GM06990 (cell line): Measurements from ENCODE around the gene PPP1R15B.

Experiments used
- DNase-seq: peaks from one replicate; pipeline ENCODE4 v3.0.0-alpha.2; 2011; ENCODE audit not compliant: insufficient read length; ENCODE audit errors: extremely low read depth
- H3K27me3 ChIP-seq: replicated peaks from 2 replicates; pipeline ENCODE4 v1.6.0; 2011; ENCODE audit warnings: low read length; ENCODE audit not compliant: control insufficient read depth, insufficient read depth
- H3K36me3 ChIP-seq: 2 replicates; pipeline ENCODE4 v1.5.1; 2011; ENCODE audit warnings: low read length; ENCODE audit not compliant: control insufficient read depth, insufficient read depth
- H3K4me3 ChIP-seq: replicated peaks from 2 replicates; pipeline ENCODE4 v1.5.1; 2011; ENCODE audit warnings: low read depth, mild to moderate bottlenecking, control low read depth, low read length
- TF ChIP-seq, protein P1 (sequence below): IDR thresholded peaks from 2 replicates; pipeline ENCODE4 v1.5.1; 2011; ENCODE audit warnings: low read length, control low read depth, mild to moderate bottlenecking, inconsistent platforms; ENCODE audit not compliant: insufficient read depth, poor library complexity, severe bottlenecking

PPP1R15B gene

DNA sequence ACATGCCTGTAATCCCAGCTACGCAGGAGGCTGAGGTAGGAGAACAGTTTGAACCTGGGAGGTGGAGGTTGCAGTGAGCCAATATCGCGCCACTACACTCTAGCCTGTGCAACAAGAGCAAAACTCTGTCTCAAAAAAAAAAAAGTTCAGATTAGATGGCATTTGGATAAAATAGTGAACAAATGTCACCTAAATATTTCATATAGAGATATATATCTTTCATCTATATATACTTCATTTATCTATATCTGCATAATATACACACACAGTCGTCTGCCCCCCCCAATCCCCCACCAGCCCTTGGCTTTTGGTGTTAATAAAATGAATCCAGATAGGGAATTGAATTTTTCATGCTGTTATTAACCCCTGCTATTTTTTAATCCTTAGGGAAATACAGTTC, 5.0 kb downstream of the PPP1R15B start:
- TF ChIP-seq, protein P1, sequence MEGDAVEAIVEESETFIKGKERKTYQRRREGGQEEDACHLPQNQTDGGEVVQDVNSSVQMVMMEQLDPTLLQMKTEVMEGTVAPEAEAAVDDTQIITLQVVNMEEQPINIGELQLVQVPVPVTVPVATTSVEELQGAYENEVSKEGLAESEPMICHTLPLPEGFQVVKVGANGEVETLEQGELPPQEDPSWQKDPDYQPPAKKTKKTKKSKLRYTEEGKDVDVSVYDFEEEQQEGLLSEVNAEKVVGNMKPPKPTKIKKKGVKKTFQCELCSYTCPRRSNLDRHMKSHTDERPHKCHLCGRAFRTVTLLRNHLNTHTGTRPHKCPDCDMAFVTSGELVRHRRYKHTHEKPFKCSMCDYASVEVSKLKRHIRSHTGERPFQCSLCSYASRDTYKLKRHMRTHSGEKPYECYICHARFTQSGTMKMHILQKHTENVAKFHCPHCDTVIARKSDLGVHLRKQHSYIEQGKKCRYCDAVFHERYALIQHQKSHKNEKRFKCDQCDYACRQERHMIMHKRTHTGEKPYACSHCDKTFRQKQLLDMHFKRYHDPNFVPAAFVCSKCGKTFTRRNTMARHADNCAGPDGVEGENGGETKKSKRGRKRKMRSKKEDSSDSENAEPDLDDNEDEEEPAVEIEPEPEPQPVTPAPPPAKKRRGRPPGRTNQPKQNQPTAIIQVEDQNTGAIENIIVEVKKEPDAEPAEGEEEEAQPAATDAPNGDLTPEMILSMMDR = no peak
- no peaks in the 10 kb centered on the region for H3K27me3 ChIP-seq
- no peak for DNase-seq
- H3K36me3 ChIP-seq = peaks cover 5% of the 10 kb centered on the region
- peak overlapping the region; percentile 97 for H3K4me3 ChIP-seq

DNA sequence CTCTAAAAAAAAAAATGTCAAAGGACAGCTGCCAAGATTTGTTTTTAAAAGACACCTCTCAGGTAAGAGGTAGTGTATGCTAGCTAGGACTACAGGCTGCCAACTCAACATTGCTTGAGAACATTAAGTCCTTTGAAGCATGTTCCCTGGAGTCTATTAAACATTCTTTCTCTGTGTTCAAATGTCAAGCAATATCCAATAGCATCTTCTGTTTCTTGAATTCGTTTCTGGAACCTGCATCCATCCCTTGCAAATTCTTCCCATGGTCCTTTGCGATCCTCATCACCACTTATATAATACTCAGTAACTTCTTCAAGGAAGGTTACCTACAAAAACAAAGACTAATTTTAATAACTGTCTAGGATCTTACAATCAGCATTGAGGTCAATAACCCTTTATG, 5.6 kb downstream of the PPP1R15B start:
- TF ChIP-seq, protein P1 = no peak
- peak overlapping the region; percentile 97 for H3K4me3 ChIP-seq
- H3K36me3 ChIP-seq = peaks cover 6% of the 10 kb centered on the region
- no peak for DNase-seq
- H3K27me3 ChIP-seq = no peaks in the 10 kb centered on the region

DNA sequence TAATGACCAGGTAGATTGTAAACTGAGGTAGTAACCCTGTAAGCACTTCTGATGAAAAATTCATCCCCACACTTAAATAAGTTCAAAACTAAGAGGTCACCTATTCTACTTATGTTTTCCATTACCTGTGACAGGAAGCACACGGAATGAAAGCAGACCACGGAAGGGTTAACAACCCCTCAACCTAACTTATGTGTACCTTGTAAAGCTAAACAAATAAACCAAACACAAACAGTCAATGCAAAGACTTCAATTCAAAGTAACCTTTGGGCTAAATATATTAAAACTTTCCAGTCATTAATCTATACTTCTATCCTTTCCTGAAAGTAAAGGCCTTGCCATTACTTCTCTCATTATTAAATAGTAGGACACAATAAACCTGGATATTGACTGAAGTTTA, 7.0 kb downstream of the PPP1R15B start:
- TF ChIP-seq, protein P1 = no peak
- Histone ChIP-seq H3K27me3 (no peaks in the 10 kb centered on the region), H3K4me3 (no peak overlapping the region), H3K36me3 (peaks cover 7% of the 10 kb centered on the region)
- no peak for DNase-seq

DNA sequence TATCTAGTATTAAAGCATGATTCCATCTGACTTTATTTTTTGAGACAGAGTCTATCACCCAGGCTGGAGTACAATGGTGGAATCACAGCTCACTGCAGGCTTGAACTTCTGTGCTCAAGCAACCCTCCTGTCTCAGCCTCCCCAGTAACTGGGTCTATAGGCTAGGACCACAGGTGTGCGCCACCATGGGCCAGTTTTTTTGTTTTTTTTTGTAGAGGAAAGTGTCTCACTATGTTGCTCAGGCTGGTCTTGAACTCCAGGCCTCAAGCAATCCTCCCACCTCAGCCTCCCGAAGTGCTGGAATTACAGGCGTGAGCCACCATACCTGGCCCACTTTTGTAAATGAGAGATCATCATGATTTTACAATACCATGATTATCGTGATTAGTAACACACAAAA, 9.2 kb downstream of the PPP1R15B start:
- TF ChIP-seq, protein P1 = no peak
- H3K36me3 ChIP-seq = peaks cover 10% of the 10 kb centered on the region
- H3K4me3 ChIP-seq = no peak overlapping the region
- DNase-seq = no peak
- H3K27me3 ChIP-seq = no peaks in the 10 kb centered on the region

DNA sequence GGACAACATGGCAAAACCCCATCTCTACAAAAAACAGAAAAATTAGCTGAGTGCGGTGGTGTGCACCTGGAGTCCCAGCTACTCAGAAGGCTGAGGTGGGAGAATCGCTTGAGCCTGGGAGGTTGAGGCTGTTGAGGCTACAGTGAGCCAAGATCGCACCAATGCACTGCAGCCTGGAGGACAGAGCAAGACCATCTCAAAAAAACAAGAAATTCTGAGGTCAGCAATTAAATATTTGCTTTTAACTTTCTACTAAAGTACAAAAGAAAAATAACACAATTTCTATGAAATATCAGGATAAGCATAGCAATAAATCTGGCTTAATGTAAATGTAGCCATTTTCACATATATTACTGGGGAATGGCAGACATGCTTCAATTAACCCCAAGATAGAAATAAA, 9.9 kb downstream of the PPP1R15B start:
- Histone ChIP-seq H3K4me3 (no peak overlapping the region), H3K36me3 (peaks cover 10% of the 10 kb centered on the region), H3K27me3 (no peaks in the 10 kb centered on the region)
- no peak for DNase-seq
- TF ChIP-seq, protein P1 = no peak

GRCh38 chr1:204400882-204401510, 10.6 kb downstream of the PPP1R15B start:
- no peak overlapping the region for H3K4me3 ChIP-seq
- H3K36me3 ChIP-seq = peaks cover 10% of the 10 kb centered on the region
- no peaks in the 10 kb centered on the region for H3K27me3 ChIP-seq
- DNase-seq = no peak
- TF ChIP-seq, protein P1 = no peak
